Measurements from ENCODE around the gene DOC2A.

DOC2A gene

GRCh38 chr16:30004811-30005242 lies 6.0 kb downstream of the DOC2A start:
- in situ Hi-C loops (cut with HindIII; ENCODE audit: low pct_ligation_motif_present, low sequenced_read_pairs) = no loop called here
- no peak for DNase-seq
- H3K36me3 ChIP-seq (replicated peaks) = no peaks in the 10 kb centered on the region
- TF ChIP-seq CTCF (IDR thresholded peaks at IDR 0.05; ENCODE audit: low read depth, low read length, missing control alignments) = no peak
- no peak overlapping the region for H3K27ac ChIP-seq
- H3K4me3 ChIP-seq (ENCODE audit: low read depth, low read length) = no peak overlapping the region
- H3K27me3 ChIP-seq (replicated peaks) = peaks cover under 1% of the 10 kb centered on the region

GRCh38 chr16:30004424-30004776 lies 6.4 kb downstream of the DOC2A start:
- Histone ChIP-seq H3K27me3 (replicated peaks) (no peaks in the 10 kb centered on the region), H3K27ac (no peak overlapping the region), H3K4me3 (ENCODE audit: low read depth, low read length) (no peak overlapping the region), H3K36me3 (replicated peaks) (no peaks in the 10 kb centered on the region)
- TF ChIP-seq CTCF (IDR thresholded peaks at IDR 0.05; ENCODE audit: low read depth, low read length, missing control alignments) = no peak
- DNase-seq = no peak
- in situ Hi-C loops (cut with HindIII; ENCODE audit: low pct_ligation_motif_present, low sequenced_read_pairs) = no loop called here

GRCh38 chr16:30003670-30004423 lies 7.0 kb downstream of the DOC2A start:
- H3K36me3 ChIP-seq (replicated peaks) = no peaks in the 10 kb centered on the region
- H3K27me3 ChIP-seq (replicated peaks) = no peaks in the 10 kb centered on the region
- in situ Hi-C loops (cut with HindIII; ENCODE audit: low pct_ligation_motif_present, low sequenced_read_pairs) = no loop called here
- no peak overlapping the region for H3K27ac ChIP-seq
- no peak for TF ChIP-seq CTCF (IDR thresholded peaks at IDR 0.05; ENCODE audit: low read depth, low read length, missing control alignments)
- no peak for DNase-seq
- H3K4me3 ChIP-seq (ENCODE audit: low read depth, low read length) = no peak overlapping the region

GRCh38 chr16:30002614-30003346 lies 8.0 kb downstream of the DOC2A start:
- H3K4me3 ChIP-seq (ENCODE audit: low read depth, low read length) = no peak overlapping the region
- in situ Hi-C loops (cut with HindIII; ENCODE audit: low pct_ligation_motif_present, low sequenced_read_pairs) = no loop called here
- no peak overlapping the region for H3K27ac ChIP-seq
- H3K36me3 ChIP-seq (replicated peaks) = no peaks in the 10 kb centered on the region
- H3K27me3 ChIP-seq (replicated peaks) = no peaks in the 10 kb centered on the region
- no peak for DNase-seq
- TF ChIP-seq CTCF (IDR thresholded peaks at IDR 0.05; ENCODE audit: low read depth, low read length, missing control alignments) = no peak

- Histone ChIP-seq H3K4me3 (ENCODE audit: low read depth, low read length) (no peak overlapping the region), H3K27me3 (replicated peaks) (no peaks in the 10 kb centered on the region), H3K36me3 (replicated peaks) (no peaks in the 10 kb centered on the region), H3K27ac (no peak overlapping the region)
- in situ Hi-C loops (cut with HindIII; ENCODE audit: low pct_ligation_motif_present, low sequenced_read_pairs) = no loop called here
- TF ChIP-seq CTCF (IDR thresholded peaks at IDR 0.05; ENCODE audit: low read depth, low read length, missing control alignments) = peak; percentile 38
- DNase-seq = no peak
Measured at GRCh38 chr16:30000735-30001631, 9.8 kb downstream of the DOC2A start.
